Stimulated activated CD4-positive, alpha-beta T cell treated with anti-CD3 and anti-CD28 coated beads, Interleukin-4, amount 100 ng/mL, for 1 hour (primary cell): ENCODE measurements around the gene CABLES2.

ENCODE experiments used
- DNase-seq: peaks from one replicate; pipeline ENCODE4 v3.0.0-alpha.2; 2020

Gene CABLES2

GRCh38 chr20:62403331-62403730 lies 3.8 kb downstream of the CABLES2 start:
- DNase-seq, result no peak

- DNase-seq, result no peak
Observed at GRCh38 chr20:62402456-62403150, 4.5 kb downstream of the CABLES2 start.

- no peak for DNase-seq
Observed at GRCh38 chr20:62401331-62401779, 5.7 kb downstream of the CABLES2 start.

GRCh38 chr20:62400541-62400940 lies 6.5 kb downstream of the CABLES2 start:
- no peak for DNase-seq

- DNase-seq, result no peak
Observed at GRCh38 chr20:62400021-62400420, 7.1 kb downstream of the CABLES2 start.

GRCh38 chr20:62398120-62398821 lies 8.8 kb downstream of the CABLES2 start:
- no peak for DNase-seq

- no peak for DNase-seq
Observed at GRCh38 chr20:62396367-62397239, 10.5 kb downstream of the CABLES2 start.

- no peak for DNase-seq
Observed at GRCh38 chr20:62395311-62396242, 11.5 kb downstream of the CABLES2 start.

GRCh38 chr20:62394248-62395245 lies 12.5 kb downstream of the CABLES2 start:
- no peak for DNase-seq

GRCh38 chr20:62393830-62394229 lies 13.3 kb downstream of the CABLES2 start:
- DNase-seq, result no peak

- no peak for DNase-seq
Observed at GRCh38 chr20:62393335-62393665, 13.8 kb downstream of the CABLES2 start.

- no peak for DNase-seq
Observed at GRCh38 chr20:62392621-62393334, 14.3 kb downstream of the CABLES2 start.

- DNase-seq, result no peak
Observed at GRCh38 chr20:62392077-62392418, 15.0 kb downstream of the CABLES2 start.

- DNase-seq, result no peak
Observed at GRCh38 chr20:62391165-62392076, 15.7 kb downstream of the CABLES2 start.

- DNase-seq, result no peak
Observed at GRCh38 chr20:62390317-62391164, 16.5 kb downstream of the CABLES2 start.

GRCh38 chr20:62389601-62390087 lies 17.4 kb downstream of the CABLES2 start:
- no peak for DNase-seq

GRCh38 chr20:62388839-62389600 lies 18.1 kb downstream of the CABLES2 start:
- no peak for DNase-seq
